SJCRH30 (cell line): ENCODE results near the gene CFAP97D2. TPM values are rescaled to one million over a fixed set of nuclear protein-coding genes. Genes with fewer than 3 reads are reported as not detected.
"Not testable (repeated sequence)": the region's sequence is repeated elsewhere in the genome, so short reads cannot be mapped to it uniquely, and the experiment has no call there.

Experiments
- DNase-seq, 2 experiments: peaks; one replicate each; pipeline ENCODE4 v3.0.0-alpha.2; 2015 to 2020
- H3K27ac ChIP-seq: fragments of 250-450 bp; sonication (Bioruptor Pico); 2 replicates; pipeline ENCODE4 v1.5.1; 2020; ENCODE audit warnings: mild to moderate bottlenecking, moderate library complexity
- H3K27me3 ChIP-seq: fragments of 250-450 bp; sonication (Bioruptor Pico); 2 replicates; pipeline ENCODE4 v1.5.1; 2020; ENCODE audit warnings: mild to moderate bottlenecking, moderate library complexity
- H3K36me3 ChIP-seq: fragments of 250-450 bp; sonication (Bioruptor Pico); 2 replicates; pipeline ENCODE4 v1.5.1; 2020; ENCODE audit warnings: mild to moderate bottlenecking, moderate library complexity
- H3K4me1 ChIP-seq: fragments of 250-450 bp; sonication (Bioruptor Pico); 2 replicates; pipeline ENCODE4 v1.5.1; 2020; ENCODE audit warnings: mild to moderate bottlenecking, moderate library complexity
- H3K4me3 ChIP-seq: fragments of 250-450 bp; sonication (Bioruptor Pico); 2 replicates; pipeline ENCODE4 v1.5.1; 2020; ENCODE audit warnings: mild to moderate bottlenecking, moderate library complexity
- H3K9me3 ChIP-seq: fragments of 250-450 bp; sonication (Bioruptor Pico); replicated peaks from 2 replicates; pipeline ENCODE4 v1.5.1; 2020; ENCODE audit warnings: mild to moderate bottlenecking, moderate library complexity
- total RNA-seq: library from RNA; depleted of rRNA; stranded (reverse); fragments of >200 nt; shearing (Covaris generic); gene quantifications from 2 replicates; pipeline ENCODE4 v1.2.3, GENCODE V29; 2014

Gene CFAP97D2
- total RNA-seq, 1 experiment from 2014 or later, result 0.71 TPM

DNA sequence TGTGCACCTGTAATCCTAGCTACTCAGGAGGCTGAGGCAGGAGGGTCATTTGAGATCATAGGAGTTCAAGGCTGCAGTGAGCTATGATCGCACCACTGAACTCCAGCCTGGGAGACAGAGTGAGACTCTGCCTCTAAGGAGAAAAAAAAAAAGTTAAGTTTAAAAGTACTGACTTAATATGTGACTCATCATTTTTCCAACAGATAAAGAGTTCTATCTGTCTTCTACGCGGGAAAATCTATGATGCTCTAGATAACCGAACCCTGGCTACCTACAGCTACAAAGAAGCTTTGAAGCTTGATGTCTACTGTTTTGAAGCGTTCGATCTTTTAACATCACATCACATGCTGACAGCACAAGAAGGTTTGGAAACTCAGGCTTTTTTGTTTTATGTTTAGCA, 62.9 kb downstream of the CFAP97D2 start:
- H3K4me3 ChIP-seq, result no peak overlapping the region
- H3K4me1 ChIP-seq, result no peaks in the 10 kb centered on the region
- H3K9me3 ChIP-seq, result no peaks in the 10 kb centered on the region
- no peaks in the 10 kb centered on the region for H3K27me3 ChIP-seq
- DNase-seq, result no peak
- no peak overlapping the region for H3K27ac ChIP-seq
- peaks cover 74% of the 10 kb centered on the region for H3K36me3 ChIP-seq

DNA sequence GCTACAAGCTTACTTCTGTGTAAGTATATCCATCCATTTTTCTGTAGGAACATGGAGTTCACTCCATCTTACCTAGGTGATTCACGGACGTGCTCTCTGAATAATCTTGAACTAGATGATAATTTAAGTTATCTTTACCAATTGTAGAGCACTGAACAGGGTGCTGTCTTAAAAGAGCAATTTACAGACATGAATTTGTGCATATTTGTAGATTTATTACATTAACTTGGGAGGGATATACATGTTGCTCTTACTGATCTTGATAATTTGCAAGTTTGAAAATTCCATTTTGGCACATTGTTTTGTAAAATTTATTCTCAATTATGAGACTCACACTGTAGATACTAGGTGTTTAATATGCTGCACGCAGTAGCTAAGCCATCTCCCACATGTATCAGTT, 64.9 kb downstream of the CFAP97D2 start:
- Histone ChIP-seq H3K9me3 (no peaks in the 10 kb centered on the region), H3K4me3 (no peak overlapping the region), H3K27me3 (no peaks in the 10 kb centered on the region), H3K36me3 (peaks cover 70% of the 10 kb centered on the region), H3K27ac (no peak overlapping the region), H3K4me1 (no peaks in the 10 kb centered on the region)
- no peak for DNase-seq

DNA sequence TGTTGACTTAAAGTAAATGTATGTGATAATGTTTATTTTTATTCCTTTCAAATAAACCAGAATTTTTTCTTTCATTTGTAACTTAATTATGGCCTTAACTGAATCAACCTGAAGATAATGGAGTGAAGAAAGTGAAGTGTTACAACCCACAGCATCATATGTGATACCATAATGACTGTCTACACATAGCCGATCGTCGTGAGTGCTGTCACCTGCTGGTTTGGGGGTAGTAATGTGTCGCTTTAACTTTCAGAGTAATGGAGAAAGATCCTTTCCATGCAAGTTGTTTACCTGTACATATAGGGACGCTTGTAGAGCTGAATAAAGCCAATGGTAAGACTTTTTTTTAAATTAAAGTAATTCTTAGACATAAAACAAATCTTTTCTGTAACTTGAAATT, 65.6 kb downstream of the CFAP97D2 start:
- Histone ChIP-seq H3K4me1 (no peaks in the 10 kb centered on the region), H3K36me3 (peaks cover 69% of the 10 kb centered on the region), H3K27me3 (no peaks in the 10 kb centered on the region), H3K4me3 (no peak overlapping the region), H3K27ac (no peak overlapping the region), H3K9me3 (no peaks in the 10 kb centered on the region)
- DNase-seq, result no peak

GRCh38 chr13:114248011-114248410, 69.0 kb downstream of the CFAP97D2 start:
- no peaks in the 10 kb centered on the region for H3K4me1 ChIP-seq
- H3K36me3 ChIP-seq, result peaks cover 74% of the 10 kb centered on the region
- no peak overlapping the region for H3K4me3 ChIP-seq
- DNase-seq, result no peak
- no peak overlapping the region for H3K27ac ChIP-seq
- H3K9me3 ChIP-seq, result no peaks in the 10 kb centered on the region
- no peaks in the 10 kb centered on the region for H3K27me3 ChIP-seq

GRCh38 chr13:114249077-114249476, 70.0 kb downstream of the CFAP97D2 start:
- Histone ChIP-seq H3K36me3 (peaks cover 71% of the 10 kb centered on the region), H3K9me3 (no peaks in the 10 kb centered on the region), H3K27me3 (no peaks in the 10 kb centered on the region), H3K4me1 (no peaks in the 10 kb centered on the region), H3K27ac (no peak overlapping the region), H3K4me3 (no peak overlapping the region)
- no peak for DNase-seq

- H3K36me3 ChIP-seq, result peaks cover 66% of the 10 kb centered on the region
- H3K4me3 ChIP-seq, H3K9me3 ChIP-seq, H3K27me3 ChIP-seq, H3K27ac ChIP-seq, DNase-seq, H3K4me1 ChIP-seq: not testable (repeated sequence)
These were observed 72.8 kb downstream of the CFAP97D2 start for GRCh38 chr13:114251639-114252440.

- no peak for DNase-seq
- H3K36me3 ChIP-seq, result peaks cover 71% of the 10 kb centered on the region
- H3K9me3 ChIP-seq, result no peaks in the 10 kb centered on the region
These were observed 77.5 kb downstream of the CFAP97D2 start for GRCh38 chr13:114256547-114256946.

DNA sequence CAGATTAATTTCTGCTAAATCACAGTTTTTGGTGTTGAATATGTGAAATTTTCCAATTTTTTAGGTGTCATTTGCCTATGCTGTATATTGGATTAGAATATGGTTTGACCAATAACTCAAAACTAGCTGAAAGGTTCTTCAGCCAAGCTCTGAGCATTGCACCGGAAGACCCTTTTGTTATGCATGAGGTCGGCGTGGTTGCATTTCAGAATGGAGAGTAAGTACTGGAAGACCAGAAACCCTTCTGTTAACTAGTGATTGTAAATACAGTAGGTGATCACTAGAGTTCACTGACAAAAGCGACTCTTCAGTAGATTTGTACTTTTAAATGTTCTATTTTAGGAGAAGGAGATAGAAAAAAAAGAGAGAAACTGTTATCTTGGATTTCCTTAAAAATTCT, 78.0 kb downstream of the CFAP97D2 start:
- H3K27ac ChIP-seq, result no peak overlapping the region
- no peak for DNase-seq
- no peaks in the 10 kb centered on the region for H3K27me3 ChIP-seq
- no peaks in the 10 kb centered on the region for H3K4me1 ChIP-seq
- H3K9me3 ChIP-seq, result no peaks in the 10 kb centered on the region
- H3K4me3 ChIP-seq, result no peak overlapping the region
- H3K36me3 ChIP-seq, result peaks cover 75% of the 10 kb centered on the region

More at GRCh38 chr13:114256547-114256946, 77.5 kb downstream of the CFAP97D2 start:
- Histone ChIP-seq H3K27ac (no peak overlapping the region), H3K4me1 (no peaks in the 10 kb centered on the region), H3K27me3 (no peaks in the 10 kb centered on the region), H3K4me3 (no peak overlapping the region)

DNA sequence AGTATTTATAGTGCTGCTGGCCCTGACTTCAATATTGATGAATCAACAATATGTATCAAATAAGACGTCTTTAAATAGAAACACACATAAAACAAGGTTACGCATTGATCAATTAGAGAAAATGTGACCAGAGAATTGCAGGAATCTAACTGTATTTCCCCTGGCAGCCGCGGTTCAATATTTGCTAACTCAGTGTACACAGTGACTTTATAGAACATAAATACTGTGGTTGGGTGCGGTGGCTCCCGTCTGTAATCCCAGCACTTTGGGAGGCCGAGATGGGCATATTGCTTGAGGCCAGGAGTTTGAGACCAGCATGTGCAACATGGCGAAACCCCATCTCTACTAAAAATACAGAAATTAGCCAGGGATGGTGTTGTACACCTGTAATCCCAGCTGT, 79.5 kb downstream of the CFAP97D2 start:
- Histone ChIP-seq H3K4me3 (no peak overlapping the region), H3K36me3 (peaks cover 81% of the 10 kb centered on the region), H3K27me3 (no peaks in the 10 kb centered on the region), H3K4me1 (no peaks in the 10 kb centered on the region), H3K27ac (no peak overlapping the region), H3K9me3 (no peaks in the 10 kb centered on the region)
- DNase-seq, result no peak

DNA sequence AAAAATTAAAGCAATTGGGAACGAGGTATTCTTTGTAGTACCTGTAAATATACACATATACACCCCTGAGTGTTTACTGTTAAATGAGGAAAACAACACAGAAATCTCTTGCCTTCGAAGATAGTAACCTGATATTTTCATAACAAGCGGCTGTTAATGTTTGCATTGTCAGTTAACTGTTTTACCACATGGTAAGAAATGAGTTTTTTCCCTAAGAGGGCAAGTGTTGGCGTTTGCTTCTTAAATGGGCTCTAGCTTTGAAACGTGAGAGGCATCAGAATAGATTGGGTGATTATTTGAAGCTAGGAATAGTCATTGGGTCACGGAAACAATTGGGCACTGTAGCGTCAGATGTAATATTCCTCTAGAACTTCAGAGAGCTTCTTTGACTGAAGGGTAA, 80.3 kb downstream of the CFAP97D2 start:
- Histone ChIP-seq H3K9me3 (no peaks in the 10 kb centered on the region), H3K36me3 (peaks cover 80% of the 10 kb centered on the region), H3K4me3 (no peak overlapping the region), H3K4me1 (no peaks in the 10 kb centered on the region), H3K27ac (no peak overlapping the region), H3K27me3 (no peaks in the 10 kb centered on the region)
- no peak for DNase-seq

DNA sequence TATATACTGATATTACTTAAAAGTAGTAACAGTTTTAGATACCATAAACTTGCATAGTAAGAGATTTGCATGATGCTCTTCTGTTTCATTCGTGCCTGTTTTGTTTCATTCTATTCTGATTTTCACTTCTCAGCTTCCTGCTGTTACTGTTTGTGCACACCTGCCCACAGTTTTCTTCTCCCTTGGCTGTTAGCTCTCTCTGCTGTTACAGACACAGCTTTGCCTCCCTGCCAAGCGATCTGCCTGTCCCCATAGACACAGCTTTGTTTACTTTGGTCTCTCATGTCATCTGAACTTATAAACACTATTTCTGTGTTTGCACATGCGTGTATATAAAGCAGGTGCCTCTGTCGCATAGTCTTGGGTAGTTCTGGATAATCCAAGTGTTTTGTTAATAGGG, 80.9 kb downstream of the CFAP97D2 start:
- DNase-seq, result no peak
- Histone ChIP-seq H3K36me3 (peaks cover 77% of the 10 kb centered on the region), H3K27ac (no peak overlapping the region), H3K4me3 (no peak overlapping the region), H3K4me1 (no peaks in the 10 kb centered on the region), H3K27me3 (no peaks in the 10 kb centered on the region), H3K9me3 (no peaks in the 10 kb centered on the region)

- no peaks in the 10 kb centered on the region for H3K4me1 ChIP-seq
- no peaks in the 10 kb centered on the region for H3K27me3 ChIP-seq
- H3K27ac ChIP-seq, result no peak overlapping the region
- no peak for DNase-seq
- H3K4me3 ChIP-seq, result no peak overlapping the region
- H3K36me3 ChIP-seq, result peaks cover 80% of the 10 kb centered on the region
- no peaks in the 10 kb centered on the region for H3K9me3 ChIP-seq
These were observed 81.8 kb downstream of the CFAP97D2 start for GRCh38 chr13:114260814-114261213.

- Histone ChIP-seq H3K27ac (no peak overlapping the region), H3K36me3 (peaks cover 80% of the 10 kb centered on the region), H3K27me3 (no peaks in the 10 kb centered on the region), H3K9me3 (no peaks in the 10 kb centered on the region), H3K4me1 (no peaks in the 10 kb centered on the region), H3K4me3 (no peak overlapping the region)
- no peak for DNase-seq
These were observed 82.4 kb downstream of the CFAP97D2 start for GRCh38 chr13:114261328-114261965.

DNA sequence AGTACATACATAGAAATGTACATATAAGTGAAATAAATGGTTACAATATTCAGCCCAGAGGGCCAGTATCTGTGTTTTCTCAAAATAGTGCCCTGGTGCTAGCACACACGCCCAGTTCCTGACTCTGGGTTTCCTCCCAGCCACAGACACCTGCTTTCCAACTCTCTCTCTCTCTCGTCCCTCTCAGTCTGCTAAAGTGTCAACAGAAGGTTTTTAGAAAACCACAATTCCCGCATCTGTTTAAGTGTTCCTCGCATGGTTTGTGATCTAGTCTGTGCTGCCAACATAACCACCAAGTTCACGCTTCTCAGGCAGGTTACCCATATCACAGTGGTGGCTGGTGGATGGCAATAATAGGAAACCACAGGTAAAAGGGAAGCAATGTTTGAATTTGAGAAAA, 84.5 kb downstream of the CFAP97D2 start:
- no peaks in the 10 kb centered on the region for H3K4me1 ChIP-seq
- H3K27me3 ChIP-seq, result no peaks in the 10 kb centered on the region
- no peak overlapping the region for H3K27ac ChIP-seq
- H3K4me3 ChIP-seq, result no peak overlapping the region
- DNase-seq, result no peak
- no peaks in the 10 kb centered on the region for H3K9me3 ChIP-seq
- H3K36me3 ChIP-seq, result peaks cover 81% of the 10 kb centered on the region

GRCh38 chr13:114264313-114264712, 85.3 kb downstream of the CFAP97D2 start:
- H3K4me1 ChIP-seq, H3K9me3 ChIP-seq, H3K27me3 ChIP-seq, H3K27ac ChIP-seq, H3K4me3 ChIP-seq, DNase-seq: not testable (repeated sequence)
- H3K36me3 ChIP-seq, result peaks cover 83% of the 10 kb centered on the region
